Measurements from ENCODE around the gene MEIKIN.

MEIKIN gene, protein sequence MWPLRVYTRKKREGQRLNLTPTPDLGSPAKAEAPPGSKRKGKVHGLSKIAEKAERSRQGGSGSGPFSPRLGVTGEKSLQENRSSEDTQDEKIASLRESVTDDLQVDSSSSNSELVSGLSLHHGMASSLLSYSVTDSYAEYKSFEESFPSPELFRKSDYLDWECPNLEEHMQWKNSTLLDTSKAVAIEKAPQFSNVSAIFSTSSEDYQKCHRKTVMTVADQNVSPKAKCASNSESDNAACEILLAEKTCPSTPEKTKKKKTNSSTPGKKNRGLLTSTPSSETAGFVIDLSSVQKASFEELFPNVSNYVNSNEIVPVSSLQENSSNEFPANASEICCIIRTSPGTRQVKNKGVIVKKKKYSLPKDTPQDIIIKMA

GRCh38 chr5:131945551-131946168, at the start of gene MEIKIN:
Gene MEIKIN, minus strand, starts transcription at chr5:131945663. Its CDS starts 158 bp downstream, at chr5:131945505.
- Histone ChIP-seq H2AFZ (ENCODE audit: low read depth) (no peak within 1 kb of the TSS), H3K27me3 (ENCODE audit: insufficient read depth, low read depth) (no peaks in the 10 kb centered on the region), H3K4me2 (no peak within 1 kb of the TSS), H4K20me1 (ENCODE audit: insufficient read depth) (no peaks in the 10 kb centered on the region), H3K36me3 (ENCODE audit: insufficient read depth) (no peaks in the 10 kb centered on the region), H3K9ac (no peak within 1 kb of the TSS), H3K4me3 (IDR thresholded peaks at IDR 0.05; ENCODE audit: insufficient read depth, low read depth, low read length) (no peak within 1 kb of the TSS), H3K4me1 (ENCODE audit: low read depth, poor library complexity, severe bottlenecking) (no peaks in the 10 kb centered on the region), H3K27ac (no peak within 1 kb of the TSS), H3K79me2 (ENCODE audit: insufficient read depth, low read depth) (no peaks in the 10 kb centered on the region)
- TF ChIP-seq, protein P1, sequence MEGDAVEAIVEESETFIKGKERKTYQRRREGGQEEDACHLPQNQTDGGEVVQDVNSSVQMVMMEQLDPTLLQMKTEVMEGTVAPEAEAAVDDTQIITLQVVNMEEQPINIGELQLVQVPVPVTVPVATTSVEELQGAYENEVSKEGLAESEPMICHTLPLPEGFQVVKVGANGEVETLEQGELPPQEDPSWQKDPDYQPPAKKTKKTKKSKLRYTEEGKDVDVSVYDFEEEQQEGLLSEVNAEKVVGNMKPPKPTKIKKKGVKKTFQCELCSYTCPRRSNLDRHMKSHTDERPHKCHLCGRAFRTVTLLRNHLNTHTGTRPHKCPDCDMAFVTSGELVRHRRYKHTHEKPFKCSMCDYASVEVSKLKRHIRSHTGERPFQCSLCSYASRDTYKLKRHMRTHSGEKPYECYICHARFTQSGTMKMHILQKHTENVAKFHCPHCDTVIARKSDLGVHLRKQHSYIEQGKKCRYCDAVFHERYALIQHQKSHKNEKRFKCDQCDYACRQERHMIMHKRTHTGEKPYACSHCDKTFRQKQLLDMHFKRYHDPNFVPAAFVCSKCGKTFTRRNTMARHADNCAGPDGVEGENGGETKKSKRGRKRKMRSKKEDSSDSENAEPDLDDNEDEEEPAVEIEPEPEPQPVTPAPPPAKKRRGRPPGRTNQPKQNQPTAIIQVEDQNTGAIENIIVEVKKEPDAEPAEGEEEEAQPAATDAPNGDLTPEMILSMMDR (conservative IDR thresholded peaks at IDR 0.05; ENCODE audit: low read depth, low read length), result no peak

- Histone ChIP-seq H4K20me1 (ENCODE audit: insufficient read depth) (no peaks in the 10 kb centered on the region), H2AFZ (ENCODE audit: low read depth) (no peak overlapping the region), H3K9ac (no peak overlapping the region), H3K27ac (no peak overlapping the region), H3K79me2 (ENCODE audit: insufficient read depth, low read depth) (no peaks in the 10 kb centered on the region), H3K4me1 (ENCODE audit: low read depth, poor library complexity, severe bottlenecking) (no peaks in the 10 kb centered on the region), H3K4me2 (no peak overlapping the region), H3K27me3 (ENCODE audit: insufficient read depth, low read depth) (no peaks in the 10 kb centered on the region), H3K4me3 (IDR thresholded peaks at IDR 0.05; ENCODE audit: insufficient read depth, low read depth, low read length) (no peak overlapping the region), H3K36me3 (ENCODE audit: insufficient read depth) (no peaks in the 10 kb centered on the region)
- TF ChIP-seq, protein P1 (conservative IDR thresholded peaks at IDR 0.05; ENCODE audit: low read depth, low read length), result no peak
These were observed 49.2 kb upstream of the MEIKIN start for GRCh38 chr5:131994533-131995226.

DNA sequence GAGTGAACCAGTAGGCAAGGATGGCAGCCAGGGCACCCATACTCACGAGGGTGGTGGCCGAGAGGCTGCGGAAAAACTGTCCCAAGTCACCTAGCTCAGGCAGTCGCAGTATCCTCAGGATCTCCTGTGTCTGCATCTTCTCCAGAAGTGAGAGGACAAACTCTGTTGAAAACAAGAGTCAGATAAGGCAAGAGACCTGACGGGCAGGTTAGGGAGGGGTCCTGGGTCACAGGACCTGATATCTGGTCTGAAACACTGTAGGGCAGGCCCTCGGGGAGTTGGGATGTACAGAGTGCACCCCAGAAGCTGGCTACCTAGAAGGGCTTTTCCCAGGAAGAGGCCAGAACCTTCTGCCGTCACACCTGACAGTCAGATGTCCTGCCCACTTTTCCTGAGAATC, 48.6 kb upstream of the MEIKIN start:
- no peaks in the 10 kb centered on the region for H3K27me3 ChIP-seq (ENCODE audit: insufficient read depth, low read depth)
- no peaks in the 10 kb centered on the region for H4K20me1 ChIP-seq (ENCODE audit: insufficient read depth)
- no peaks in the 10 kb centered on the region for H3K4me1 ChIP-seq (ENCODE audit: low read depth, poor library complexity, severe bottlenecking)
- no peaks in the 10 kb centered on the region for H3K79me2 ChIP-seq (ENCODE audit: insufficient read depth, low read depth)
- H3K9ac ChIP-seq, result no peak overlapping the region
- no peak overlapping the region for H3K4me3 ChIP-seq (IDR thresholded peaks at IDR 0.05; ENCODE audit: insufficient read depth, low read depth, low read length)
- TF ChIP-seq, protein P1 (conservative IDR thresholded peaks at IDR 0.05; ENCODE audit: low read depth, low read length), result no peak
- no peak overlapping the region for H2AFZ ChIP-seq (ENCODE audit: low read depth)
- H3K4me2 ChIP-seq, result no peak overlapping the region
- H3K36me3 ChIP-seq (ENCODE audit: insufficient read depth), result no peaks in the 10 kb centered on the region
- no peak overlapping the region for H3K27ac ChIP-seq

GRCh38 chr5:131993676-131994075, 48.2 kb upstream of the MEIKIN start:
- no peaks in the 10 kb centered on the region for H3K27me3 ChIP-seq (ENCODE audit: insufficient read depth, low read depth)
- no peaks in the 10 kb centered on the region for H3K79me2 ChIP-seq (ENCODE audit: insufficient read depth, low read depth)
- H3K9ac ChIP-seq, result no peak overlapping the region
- H4K20me1 ChIP-seq (ENCODE audit: insufficient read depth), result no peaks in the 10 kb centered on the region
- TF ChIP-seq, protein P1 (conservative IDR thresholded peaks at IDR 0.05; ENCODE audit: low read depth, low read length), result no peak
- H3K36me3 ChIP-seq (ENCODE audit: insufficient read depth), result no peaks in the 10 kb centered on the region
- no peak overlapping the region for H3K27ac ChIP-seq
- no peaks in the 10 kb centered on the region for H3K4me1 ChIP-seq (ENCODE audit: low read depth, poor library complexity, severe bottlenecking)
- H3K4me2 ChIP-seq, result no peak overlapping the region
- H2AFZ ChIP-seq (ENCODE audit: low read depth), result no peak overlapping the region
- no peak overlapping the region for H3K4me3 ChIP-seq (IDR thresholded peaks at IDR 0.05; ENCODE audit: insufficient read depth, low read depth, low read length)
